Measurements from ENCODE around the gene LENG8.
"Not testable (repeated sequence)": the region's sequence is repeated elsewhere in the genome, so short reads cannot be mapped to it uniquely, and the experiment has no call there.

The LENG8 gene

DNA sequence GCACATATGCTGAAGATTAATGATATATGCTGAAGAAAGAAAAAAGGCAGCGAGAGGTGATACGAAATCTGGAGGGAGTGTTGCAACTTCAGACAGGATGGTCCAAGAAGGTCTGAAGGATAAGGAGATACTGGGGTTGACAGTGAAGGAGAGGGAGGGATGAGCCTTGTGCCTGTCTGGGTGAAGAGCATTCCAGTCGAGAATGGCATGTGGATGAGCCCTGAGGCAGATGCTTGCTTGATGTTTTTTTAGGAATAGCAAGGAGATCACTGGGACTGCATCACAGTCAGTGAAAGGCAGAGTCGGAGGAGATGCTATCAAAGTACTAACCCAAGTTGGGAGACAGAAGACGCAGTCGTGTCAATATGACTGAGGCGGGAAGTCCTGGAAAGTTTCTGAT is 40.3 kb downstream of the LENG8 start:
- no peak for DNase-seq

DNA sequence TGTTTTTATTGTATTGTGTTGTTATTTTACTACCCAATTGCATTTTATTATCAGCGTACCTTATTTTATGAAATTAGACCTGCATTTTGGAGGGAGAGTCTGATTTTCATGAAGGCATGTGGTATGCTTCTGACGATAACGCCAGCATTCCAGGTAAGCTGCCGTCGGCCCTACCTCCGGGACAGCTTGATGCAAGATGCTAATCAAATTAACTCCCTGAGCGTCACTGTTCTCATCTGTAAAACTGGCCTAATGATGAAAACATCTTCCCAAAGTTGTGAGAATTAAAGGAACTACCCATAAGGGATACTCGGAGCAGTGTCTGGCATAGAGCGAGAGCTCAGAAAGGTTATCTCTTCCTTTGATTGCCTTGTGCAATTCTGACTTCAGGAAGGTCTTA is 40.8 kb downstream of the LENG8 start:
- DNase-seq: no peak

DNA sequence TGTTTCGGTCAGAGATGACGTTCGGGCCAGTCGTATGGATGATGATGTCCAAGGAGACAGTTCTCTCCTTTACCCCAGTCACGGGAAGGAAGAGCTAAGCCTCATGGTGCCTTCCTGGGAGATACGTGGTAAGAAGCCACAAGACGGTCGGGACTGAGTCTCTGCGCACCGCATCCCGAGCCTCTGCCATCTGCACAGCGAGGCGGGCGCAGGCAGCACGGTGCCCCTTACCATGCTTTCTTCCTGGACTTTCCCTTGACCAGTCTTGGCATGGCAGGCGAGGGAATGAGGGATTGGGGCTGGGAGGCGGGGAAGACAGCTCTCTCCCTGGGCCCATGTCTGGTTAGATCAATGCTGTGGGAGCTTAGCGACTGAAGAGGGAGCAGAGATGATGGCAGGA is 43.6 kb downstream of the LENG8 start:
- DNase-seq: no peak

DNA sequence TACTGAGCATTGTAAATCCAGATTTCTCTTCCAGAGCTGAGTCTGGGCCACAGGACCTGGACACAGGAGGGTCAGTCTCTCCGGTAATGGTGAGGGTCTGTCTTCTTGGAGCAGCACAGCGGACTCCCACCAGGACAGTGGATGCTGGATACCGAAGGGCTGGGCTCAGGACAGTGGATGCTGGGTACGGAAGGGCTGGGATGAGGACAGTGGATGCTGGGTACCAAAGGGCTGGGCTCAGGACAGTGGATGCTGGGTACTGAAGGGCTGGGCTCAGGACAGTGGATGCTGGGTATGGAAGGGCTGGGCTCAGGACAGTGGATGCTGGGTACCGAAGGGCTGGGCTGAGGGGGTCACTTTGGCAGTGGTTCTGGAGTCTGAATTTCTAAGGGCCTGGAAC is 44.1 kb downstream of the LENG8 start:
- not testable (repeated sequence) for DNase-seq

DNA sequence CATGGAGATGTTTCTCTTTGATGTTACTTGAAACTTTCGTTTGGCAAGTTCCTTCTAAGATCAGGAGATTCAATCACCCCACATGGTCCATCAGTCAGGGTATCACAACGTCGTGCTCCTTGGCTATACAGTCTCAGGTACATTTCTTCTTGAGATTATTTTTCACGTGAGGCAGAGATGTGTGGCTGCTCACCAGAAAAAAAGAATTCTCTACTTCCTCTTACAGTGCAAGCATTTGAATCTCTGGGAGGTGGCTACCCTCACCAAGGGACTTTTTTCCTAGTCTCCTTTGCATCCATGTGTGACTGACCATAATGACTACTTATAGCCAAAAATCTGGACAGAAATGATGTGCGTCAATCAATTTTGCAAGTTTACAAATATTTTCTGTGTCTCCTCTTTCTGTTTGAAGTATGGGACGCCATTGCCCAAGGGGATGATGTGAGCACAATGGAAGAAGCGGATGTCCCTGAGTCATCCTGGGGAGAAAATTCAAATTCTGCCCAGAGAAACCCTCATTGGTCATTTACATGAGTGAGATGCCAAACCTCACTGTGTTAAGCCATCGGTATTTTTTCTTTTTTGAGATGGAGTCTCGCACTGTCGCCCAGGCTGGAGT is 45.1 kb downstream of the LENG8 start:
- no peak for DNase-seq

DNA sequence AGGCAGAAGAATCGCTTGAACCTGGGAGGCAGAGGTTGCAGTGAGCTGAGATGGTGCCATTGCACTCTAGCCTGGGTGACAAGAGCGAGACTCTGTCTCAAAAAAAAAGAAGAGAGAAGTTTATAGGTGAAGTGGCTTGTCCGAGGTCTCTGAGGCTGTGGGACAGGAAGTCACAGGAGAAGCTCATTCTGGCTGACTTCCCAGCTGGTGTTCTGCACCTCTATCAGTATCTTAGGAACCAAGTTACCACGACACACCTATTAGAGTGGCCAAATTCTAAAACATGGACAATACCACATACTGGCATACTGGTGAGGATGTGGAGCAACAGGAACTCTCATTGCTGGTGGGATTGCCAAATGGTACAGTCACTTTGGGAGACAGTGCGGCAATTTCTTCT is 46.3 kb downstream of the LENG8 start:
- DNase-seq: not testable (repeated sequence)

DNA sequence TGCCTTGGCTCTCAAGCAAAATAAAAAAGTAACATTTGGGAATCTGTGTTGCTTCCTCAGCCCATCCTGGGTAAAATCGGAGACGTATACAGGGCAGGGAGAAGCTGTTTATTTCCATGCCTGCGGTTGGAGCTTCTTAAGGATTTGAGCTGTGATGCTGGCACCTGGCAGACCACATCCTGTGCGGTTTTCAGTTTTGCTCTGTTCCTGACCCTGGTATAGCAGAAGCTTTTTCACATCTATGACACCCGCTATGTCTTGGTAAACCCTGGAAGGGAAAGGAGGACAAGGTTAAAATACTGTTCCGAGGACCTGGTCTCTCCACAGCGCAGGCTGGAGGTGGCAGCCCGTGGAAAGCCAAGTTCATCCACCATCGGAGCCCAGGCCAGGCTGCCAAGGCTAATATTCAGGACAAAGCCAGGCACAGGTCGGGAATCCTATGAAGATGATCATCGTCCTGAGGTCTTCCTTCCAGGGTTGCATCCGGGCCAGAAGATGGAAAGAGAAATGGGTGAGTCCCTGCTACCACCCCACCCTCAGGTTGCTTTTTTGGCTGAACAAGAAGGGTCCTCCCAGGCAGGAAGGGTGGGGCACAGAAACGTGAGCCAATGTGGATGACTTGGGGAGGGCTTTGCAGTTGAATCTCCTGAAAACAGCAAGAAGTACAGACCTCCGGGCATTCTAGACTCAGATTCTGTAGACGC is 48.9 kb downstream of the LENG8 start:
- not testable (repeated sequence) for DNase-seq

DNA sequence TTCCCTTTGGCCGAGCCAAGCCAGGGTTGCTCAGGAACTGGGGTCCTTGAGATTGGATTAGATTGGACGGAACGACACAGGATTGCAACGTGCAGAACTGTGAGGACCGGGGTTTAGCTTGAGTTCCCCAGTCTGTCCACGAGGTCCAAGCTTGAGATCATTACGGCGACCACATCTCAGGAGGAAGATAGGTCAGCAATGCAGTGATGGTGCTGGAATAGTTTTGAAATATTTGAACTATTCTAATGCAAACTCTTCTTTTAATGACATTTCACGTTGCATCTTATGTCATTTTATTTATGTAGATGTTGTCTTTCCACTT is 49.4 kb downstream of the LENG8 start:
- not testable (repeated sequence) for DNase-seq

DNA sequence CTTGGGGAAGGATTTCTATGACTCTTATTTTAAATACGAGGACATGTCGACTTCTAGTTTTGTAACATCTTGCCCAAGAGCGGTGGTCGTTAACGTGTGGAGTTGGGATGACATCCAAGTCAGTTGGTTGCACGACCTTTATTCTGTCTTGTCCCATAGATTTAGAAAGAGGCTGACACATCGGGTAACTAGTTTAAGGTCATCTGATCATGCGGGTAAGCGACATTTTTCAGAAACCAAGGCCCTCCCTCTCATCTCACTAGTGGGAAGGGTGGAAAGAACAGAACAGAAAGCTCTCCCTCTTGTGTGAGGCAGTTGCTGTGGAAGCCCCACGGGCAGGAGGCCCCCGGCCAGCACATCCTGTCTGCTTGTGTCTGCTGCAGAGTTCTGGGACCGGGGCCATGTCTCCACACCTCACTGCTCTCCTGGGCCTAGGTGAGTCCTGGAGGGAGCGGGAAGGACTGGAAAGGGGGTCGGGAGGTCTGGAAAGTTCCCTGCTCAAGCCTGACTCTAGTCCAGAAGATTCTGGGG is 53.6 kb downstream of the LENG8 start, which contains the start of gene LAIR2:
Gene LAIR2, plus strand, starts transcription at position 314 of the 531 bp plus-strand sequence. Its CDS starts 88 bp downstream, at position 402.
- DNase-seq: no peak

DNA sequence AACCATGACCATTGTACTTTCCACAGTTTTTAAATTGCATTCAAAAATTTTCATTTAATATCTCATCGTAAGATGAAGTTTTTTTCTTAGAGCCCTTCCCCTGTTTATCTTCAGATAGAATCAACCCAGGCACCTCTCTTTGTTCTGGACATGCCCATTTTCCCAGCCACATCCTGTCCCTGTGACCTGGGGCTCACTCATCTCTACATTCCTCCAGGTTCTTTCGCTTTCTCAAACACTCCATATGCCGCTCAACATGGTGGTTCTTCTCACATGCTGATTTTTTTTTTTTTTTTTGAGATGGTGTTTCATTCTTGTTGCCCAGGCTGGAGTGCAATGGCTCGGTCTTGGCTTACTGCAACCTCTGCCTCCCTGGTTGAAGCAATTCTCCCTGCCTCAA is 56.5 kb downstream of the LENG8 start:
- not testable (repeated sequence) for DNase-seq

DNA sequence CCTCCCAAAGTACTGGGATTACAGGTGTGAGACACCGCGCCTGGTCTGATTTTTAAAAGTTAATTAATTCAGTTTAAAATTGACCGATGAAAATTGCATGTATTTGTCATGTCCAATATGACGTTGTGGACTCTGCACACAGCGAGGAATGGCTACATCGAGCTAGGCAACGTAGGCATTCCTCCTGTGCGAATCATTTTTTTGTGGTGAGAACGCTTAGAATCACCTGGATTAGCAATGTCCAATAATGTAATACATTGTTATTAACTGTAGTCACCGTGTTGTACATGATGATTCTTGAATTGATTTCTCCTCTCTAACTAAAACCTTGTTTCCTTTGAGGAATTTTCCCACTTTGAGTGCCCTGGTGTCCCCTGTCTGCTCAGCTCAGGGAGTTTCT is 57.1 kb downstream of the LENG8 start:
- no peak for DNase-seq

DNA sequence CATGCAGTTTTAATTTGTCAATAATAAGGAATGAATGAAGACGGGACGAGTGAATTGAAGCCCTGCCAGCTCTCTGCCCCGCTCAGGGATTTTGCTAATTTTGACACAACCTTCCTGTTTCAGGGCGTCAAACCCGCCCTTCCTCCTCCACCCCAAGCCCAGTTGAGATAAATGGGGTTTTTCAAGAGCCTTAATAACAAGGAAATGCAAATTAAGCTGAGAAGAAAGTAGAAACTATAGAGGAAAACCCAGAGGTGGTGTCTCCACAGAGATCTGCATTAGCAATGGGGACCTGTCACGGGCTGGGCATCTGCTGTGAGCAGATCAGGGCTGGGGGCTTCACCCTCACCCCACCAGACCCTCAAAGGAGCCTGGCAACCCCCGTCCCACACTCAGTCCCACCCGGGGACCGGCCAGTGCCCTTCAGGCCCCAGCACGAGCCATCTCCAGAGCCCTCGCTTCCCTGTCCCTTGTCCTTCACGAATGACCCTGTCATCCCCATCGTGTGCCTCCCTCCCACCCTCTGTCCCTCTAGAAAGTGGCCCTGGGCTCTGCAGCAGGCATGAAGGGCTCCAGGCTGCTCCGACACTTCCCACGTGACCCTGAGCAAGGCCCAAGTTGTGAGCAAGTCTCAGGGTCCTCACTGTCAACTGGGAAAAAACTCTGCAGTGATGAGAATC is 58.2 kb downstream of the LENG8 start:
- DNase-seq: not testable (repeated sequence)

DNA sequence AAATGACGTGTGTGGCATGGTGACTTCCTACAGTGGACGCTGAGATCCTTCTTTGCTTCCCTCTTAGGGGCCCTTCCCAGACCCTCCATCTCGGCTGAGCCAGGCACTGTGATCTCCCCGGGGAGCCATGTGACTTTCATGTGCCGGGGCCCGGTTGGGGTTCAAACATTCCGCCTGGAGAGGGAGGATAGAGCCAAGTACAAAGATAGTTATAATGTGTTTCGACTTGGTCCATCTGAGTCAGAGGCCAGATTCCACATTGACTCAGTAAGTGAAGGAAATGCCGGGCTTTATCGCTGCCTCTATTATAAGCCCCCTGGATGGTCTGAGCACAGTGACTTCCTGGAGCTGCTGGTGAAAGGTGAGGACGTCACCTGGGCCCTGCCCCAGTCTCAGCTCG is 58.8 kb downstream of the LENG8 start:
- no peak for DNase-seq

DNA sequence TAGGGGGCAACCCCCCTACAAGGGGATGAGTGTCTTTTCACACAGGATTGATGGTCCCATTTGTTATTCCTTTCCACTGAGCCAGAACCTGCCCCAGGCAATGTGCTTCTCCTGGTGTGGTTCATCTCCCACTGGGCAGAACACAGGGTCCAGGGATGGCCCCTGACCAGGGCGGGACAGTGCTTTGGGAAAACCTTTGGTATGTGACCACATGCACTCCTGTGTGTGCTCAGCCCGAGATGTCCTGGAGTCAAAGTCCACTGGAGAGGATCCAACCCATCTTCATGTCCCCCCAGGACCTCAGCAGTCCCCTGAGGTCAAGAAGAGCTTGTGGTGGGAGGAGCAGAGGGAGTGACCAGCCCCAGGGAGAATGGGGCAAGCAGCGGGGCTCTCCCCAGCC is 59.5 kb downstream of the LENG8 start:
- DNase-seq: not testable (repeated sequence)

DNA sequence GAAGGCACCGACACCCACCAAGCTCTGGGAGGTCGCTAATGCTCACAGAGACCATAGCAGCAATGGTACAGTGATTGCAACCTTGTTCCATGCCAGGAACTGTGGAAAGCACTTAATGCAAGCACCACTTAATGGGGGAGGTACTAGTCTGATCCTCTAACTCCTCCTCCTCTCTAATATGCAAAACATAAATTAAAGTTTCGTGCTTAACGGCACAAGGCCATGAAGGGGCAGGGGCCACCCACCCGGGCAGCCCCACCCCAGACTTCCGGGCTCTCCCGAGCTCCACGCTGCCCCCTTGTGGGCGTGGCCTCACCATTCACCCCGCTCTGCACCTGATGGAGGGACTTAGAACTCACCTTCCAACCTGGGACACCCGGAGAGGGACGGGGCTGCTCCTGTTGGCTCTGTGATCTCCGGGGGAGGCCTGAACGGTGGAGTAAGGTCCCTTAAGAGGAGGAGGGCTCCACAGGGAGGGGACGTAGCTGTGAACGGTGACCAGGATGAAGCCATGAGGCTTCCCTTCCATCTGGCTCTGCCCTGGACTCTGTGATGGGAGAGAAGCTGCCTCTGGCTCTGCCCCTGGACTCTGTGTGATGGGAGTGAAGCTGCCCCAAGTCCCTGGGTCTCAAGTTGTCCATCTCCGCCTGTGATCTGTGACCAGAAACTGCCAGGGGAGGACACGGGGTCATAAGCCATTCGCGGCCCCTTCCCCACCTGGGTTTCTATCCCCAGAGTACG is 60.4 kb downstream of the LENG8 start:
- DNase-seq: not testable (repeated sequence)

All from stimulated activated CD4-positive, alpha-beta T cell treated with anti-CD3 and anti-CD28 coated beads, Interleukin-4, amount 100 ng/mL, for 24 hours (primary cell).